GM21360 (cell line): ENCODE measurements around the gene BBOX1.

Experiments used
- ATAC-seq: cut with Tn5 transposase; IDR thresholded peaks from one replicate; pipeline ENCODE4 v1.9.1; 2021; ENCODE audit warnings: mild to moderate bottlenecking, moderate library complexity; ENCODE audit not compliant: unreplicated experiment

Gene BBOX1

DNA sequence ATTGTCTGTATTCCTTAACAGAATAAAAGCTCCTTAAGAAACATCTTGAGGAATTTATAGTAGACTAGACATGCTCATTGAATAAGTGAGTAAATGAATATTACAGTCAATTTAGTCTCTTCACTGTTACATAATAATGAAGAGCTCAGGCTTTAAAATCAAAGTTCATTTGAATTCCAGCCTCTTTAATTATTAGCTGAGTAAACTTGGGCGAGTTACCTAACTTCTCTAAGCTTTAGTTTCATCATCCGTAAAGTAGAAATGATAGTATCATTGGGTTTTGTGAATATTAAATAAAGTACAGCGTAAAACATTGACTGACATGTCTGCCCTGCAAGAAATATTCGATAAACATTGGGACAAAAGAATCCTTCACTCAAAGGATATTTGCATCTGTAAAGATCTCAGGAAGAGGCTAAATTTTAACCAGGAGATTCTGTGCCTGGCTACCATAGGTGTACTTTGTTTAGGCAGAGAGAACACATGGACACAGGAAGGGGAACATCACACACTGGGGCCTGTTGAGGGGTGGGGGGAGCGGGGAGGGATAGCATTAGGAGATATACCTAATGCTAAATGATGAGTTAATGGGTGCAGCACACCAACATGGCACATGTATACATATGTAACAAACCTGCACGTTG is 15.2 kb upstream of the BBOX1 start:
- ATAC-seq: no peak

DNA sequence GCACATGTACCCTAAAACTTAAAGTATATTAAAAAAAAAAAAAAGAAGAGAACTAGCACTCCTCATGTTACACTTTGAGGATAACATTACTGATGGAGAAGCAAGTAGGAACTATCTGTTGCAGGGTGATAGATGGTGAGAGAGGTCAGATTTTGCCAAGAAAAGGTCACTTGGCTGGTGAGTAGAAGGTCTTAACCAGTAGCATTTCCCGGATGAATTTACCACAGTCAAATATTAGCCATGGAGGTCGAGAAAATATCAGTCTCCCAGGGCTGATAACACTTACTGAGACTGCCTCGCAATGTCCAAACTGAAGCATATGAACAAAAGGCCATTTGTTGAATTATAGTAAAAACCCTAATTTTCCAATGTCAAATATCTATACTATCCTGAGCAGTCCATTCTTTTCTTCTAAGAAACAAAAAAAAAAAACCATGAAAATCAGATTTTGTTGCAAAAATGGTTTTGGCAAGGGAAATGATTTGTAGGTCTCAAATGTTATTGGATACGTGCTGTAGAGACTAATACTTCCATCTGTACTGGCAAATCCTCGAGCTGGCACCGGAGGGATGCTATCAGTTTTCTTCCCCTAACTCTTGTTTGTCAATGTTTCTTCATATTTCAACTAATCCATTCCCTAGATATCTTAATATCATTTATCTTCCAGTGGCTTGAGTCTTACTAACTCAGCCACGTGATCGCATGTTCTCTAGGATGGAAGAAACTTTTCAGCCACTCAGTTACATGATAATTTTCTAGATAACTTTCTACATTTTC is 14.5 kb upstream of the BBOX1 start:
- ATAC-seq: no peak

DNA sequence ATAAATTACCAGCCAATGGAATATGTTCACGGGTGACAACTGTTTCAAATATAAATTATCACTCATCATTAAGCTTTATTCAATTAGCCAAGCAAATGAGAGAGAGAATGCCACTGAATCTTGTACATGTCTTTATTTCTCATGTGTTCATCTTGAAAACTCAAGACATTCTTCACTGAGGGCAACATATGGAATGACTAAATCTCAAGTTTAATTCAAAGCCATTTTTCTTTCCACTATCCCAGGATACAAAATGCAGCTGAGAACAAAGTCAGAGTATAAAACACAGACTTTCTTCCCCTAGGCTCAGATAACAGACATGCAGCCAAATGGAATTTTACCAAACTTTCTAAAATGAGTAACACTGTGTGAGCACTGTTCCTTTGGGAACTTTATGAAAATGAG is 12.1 kb upstream of the BBOX1 start:
- no peak for ATAC-seq

DNA sequence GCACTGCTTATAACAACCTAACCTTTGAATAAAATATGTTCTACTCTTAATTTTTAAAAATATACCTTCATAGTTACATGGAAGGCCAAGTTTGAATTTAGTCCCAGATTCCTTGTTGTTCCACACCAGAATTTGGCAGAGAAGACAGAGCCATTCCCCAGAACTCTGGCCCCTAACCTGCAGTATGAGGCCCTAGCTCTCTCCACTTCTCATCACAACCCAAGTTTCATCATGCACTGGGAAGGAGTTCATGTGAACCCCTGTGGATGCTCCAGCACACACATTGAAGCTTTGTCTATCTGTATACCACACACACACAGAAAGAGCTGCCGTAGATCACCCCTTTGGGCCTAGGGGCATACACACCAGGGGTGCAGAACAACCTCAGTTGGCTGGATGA is 10.6 kb upstream of the BBOX1 start:
- ATAC-seq: no peak

GRCh38 chr11:27031754-27032153 is 8.9 kb upstream of the BBOX1 start:
- no peak for ATAC-seq

- no peak for ATAC-seq
Observed at GRCh38 chr11:27039873-27040272, 742 bp upstream of the BBOX1 start.

- no peak for ATAC-seq
Observed at GRCh38 chr11:27041141-27041899, 705 bp downstream of the BBOX1 start.

- no peak for ATAC-seq
Observed at GRCh38 chr11:27046956-27047355, 6.3 kb downstream of the BBOX1 start.

DNA sequence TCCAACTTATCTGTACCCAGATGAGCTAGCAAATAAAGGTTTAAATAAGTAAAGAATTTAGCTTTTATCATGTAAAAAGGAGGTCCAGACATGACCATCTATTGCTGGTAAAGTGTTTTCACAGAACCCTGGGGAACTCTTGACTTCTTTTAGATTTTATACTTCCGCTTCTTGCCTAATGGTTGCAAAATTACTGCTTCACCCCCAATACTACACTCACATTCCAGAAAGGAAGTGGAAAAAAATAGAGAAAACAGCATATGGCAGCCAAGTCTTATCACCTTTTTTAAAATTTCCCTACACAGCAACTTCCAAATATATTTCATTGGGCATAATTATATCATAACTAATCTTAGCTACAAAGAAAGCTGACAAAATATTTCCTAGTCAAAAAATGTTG is 12.1 kb downstream of the BBOX1 start:
- ATAC-seq: no peak

DNA sequence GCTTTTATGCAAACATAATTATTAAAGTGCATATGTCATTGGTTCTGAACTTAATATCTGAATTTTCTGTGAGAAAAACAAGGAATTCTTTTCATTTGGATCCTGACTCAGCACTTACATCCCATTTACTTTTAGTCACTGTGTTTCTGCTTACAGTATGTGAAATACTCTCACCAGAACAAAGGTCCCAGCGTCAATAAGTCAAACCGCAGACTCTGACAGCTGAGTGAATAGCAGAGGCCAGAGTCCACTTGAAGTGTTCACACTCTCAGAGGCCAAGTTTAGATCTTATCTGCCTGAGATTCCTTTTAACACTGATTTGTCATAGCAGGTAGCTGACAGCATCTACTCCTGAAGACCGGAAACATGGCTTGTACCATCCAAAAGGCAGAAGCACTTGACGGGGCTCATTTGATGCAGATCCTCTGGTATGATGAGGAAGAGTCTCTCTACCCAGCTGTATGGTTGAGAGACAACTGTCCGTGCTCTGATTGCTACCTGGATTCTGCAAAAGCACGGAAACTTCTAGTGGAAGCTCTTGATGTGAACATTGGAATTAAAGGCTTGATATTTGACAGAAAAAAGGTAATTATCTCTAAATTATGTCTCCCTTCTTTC is 14.6 kb downstream of the BBOX1 start:
- no peak for ATAC-seq

DNA sequence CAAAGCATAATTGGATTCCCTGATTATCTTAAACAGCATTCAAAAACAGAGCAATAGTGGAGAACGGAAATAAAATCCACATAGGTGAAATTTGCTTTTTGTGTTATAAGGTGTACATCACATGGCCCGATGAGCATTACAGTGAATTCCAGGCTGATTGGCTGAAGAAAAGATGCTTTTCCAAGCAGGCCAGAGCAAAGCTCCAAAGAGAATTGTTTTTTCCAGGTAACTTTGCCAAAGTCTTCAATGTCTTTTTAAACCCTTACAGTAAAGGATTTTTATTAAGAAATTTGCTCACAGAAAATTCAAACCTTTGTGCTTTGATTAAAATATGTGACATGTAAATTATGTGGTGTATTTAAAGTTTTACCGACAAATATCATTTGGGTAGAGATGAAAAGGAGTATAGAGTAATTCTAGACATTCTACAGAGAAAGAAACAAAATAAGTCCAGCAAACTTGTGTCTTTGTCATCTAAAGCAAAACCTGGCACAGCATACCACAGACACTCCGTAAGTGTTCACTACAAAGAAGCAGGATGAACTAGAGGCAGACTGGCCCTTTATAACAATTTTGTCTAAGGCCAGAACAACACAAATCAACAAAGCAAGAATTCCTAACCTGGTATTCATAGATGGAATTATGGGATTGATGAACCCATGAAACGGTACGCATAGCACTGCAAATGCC is 16.6 kb downstream of the BBOX1 start:
- no peak for ATAC-seq

DNA sequence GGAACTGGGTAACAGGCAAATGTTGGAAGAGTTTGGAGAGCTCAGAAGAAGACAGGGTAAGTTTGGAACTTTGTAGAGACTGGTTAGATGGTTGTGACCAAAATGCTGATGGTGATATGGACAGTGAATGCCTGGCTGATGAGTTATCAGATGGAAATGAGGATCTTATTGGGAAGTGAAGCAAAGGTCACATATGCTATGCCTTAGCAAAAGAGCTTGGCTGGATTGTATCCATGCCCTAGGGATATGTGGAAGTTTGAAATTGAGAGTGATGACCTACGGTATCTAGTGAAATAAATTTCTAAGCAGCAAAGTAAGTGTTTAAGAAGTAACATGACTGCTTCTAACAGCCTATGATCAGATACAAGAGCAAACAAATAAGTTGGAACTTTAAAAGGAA is 17.8 kb downstream of the BBOX1 start:
- ATAC-seq: no peak

- ATAC-seq: no peak
Observed at GRCh38 chr11:27059431-27059830, 18.8 kb downstream of the BBOX1 start.

- no peak for ATAC-seq
Observed at GRCh38 chr11:27060816-27061460, 20.3 kb downstream of the BBOX1 start.

DNA sequence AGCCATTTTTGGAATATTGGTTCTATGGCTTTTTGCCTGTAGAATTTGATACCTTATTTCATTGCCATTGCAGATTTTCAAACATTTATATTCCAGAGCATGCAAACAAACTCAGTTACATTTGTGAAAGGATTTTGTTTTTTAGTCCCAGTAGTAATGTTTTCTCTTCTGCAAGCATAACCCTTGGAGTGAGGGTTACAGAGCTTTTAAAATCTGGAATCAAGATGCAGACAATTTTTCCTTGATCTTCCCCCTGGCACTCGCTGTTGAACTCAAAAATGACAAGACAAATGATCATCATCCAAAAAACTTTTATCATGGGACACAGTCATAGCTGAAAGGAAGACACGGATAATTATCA is 20.8 kb downstream of the BBOX1 start:
- ATAC-seq: no peak

DNA sequence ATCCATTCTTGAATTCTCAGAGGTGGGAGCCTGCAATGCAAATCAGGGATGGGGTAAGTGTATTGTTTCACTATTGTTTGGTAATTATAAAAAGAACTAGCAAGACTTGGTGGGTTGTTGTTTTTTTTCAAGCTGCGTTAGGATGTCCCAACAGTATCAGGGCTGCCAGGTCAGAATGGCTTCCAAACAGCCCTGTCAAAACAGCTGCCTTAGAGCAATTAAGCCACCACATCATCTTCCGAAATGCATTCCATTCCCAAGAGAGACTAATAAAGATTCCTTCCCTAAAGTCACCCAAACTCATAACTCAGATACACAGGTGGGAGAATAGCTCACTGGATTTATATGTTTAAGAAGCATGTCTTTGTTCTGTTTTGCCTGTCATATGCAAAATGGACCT is 23.5 kb downstream of the BBOX1 start:
- ATAC-seq: no peak

GRCh38 chr11:27075192-27075591 is 34.6 kb downstream of the BBOX1 start:
- no peak for ATAC-seq

DNA sequence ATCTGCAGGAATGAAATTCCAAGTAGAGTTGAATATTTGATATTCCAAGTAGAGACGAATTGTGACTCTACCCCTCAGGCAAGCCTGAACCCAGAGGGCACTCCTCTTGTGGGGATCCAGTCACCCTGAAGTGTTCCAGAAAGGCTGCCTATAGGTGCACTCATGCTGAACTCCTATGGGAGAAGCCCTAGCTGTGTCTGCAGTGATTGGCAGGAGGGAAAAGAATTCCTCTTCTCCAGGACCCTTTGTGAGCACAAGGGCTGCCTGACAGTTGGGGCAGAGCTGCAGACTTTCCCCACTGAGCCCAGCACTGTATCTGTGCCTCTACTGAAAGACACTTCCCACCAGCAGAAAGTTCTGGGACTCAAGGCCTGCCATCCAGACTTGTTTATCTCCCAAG is 35.0 kb downstream of the BBOX1 start:
- ATAC-seq: no peak

DNA sequence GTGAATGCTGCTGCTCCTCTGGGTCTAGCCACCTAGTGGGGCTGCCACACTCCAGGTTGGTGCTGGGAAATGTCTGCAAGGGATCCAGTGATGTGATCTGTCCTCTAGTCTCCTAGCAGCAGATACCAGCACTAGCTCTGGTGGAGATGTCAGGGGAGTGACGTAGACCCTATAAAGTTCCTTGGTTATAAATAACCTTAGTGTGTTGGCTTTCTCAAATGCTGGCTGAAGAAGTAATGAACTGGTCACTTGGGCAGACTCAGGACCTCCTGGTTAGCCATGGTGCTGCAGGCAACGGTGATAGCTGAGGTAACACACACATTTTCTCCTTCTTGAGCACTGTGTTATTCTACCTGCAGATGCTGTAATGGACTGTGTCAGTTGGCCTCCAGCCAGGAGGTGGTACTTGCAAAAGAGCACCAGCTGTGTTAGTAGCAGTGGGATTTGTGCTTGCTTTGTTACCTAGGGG is 35.5 kb downstream of the BBOX1 start:
- ATAC-seq: no peak

- no peak for ATAC-seq
Observed at GRCh38 chr11:27081056-27081455, 40.4 kb downstream of the BBOX1 start.
